Activated CD4-positive, alpha-beta T cell treated with anti-CD3 and anti-CD28 coated beads, Interleukin-2, amount 50 U/mL, for 48 hours (primary cell): ENCODE data around the gene SEPHS1.
A peak's percentile ranks its signal among the peaks of the same experiment; 100 is the strongest.
"Not testable (repeated sequence)": the region's sequence is repeated elsewhere in the genome, so short reads cannot be mapped to it uniquely, and the experiment has no call there.

Experiments used
- DNase-seq, 2 experiments: peaks; one replicate each; pipeline ENCODE4 v3.0.0-alpha.2; 2020

SEPHS1 gene

DNA sequence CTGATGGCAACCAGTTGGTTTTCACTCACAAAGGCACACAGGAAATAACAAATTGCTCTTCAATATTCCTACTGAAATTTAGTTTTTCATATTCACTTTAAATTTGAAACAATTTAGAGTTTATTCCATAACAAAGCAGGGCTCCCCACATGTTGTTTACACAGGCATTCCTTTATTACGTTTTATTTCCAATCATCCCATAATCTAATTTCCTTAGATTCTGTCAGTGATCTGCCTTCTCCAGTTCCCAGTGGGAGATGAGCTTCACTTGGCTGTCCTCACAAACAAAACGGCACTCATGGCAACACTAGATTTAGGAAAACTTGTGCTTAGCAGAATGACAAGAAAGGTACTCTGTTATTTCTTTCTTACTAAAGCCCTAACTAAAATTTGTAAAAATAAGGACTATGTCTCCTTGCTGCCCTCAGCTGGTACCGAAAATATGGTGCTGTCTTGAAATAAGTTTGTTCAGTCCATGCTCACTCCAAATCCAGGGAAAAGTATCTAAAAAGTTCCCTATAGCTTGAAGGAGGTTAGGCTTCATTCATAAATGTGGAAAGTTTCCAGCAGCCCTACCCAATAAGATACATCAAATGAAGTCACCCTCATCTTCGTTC lies 71.2 kb downstream of the SEPHS1 start:
- DNase-seq: no peak

DNA sequence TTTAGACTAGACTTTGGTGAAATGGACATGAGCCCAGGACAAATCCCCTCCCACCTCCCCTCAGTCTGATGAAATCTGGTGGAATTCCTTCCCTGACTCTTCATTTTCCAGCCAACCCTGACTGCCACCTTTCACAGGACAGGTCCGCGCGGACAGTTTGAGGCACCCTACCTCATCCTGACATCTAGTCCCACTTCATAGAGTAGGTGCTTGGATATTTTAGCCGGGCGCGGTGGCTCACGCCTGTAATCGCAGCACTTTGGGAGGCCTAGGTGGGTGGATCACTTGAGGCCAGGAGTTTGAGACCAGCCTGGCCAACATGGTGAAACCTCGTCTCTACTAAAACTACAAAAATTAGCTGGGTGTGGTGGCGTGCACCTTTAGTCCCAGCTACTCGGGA lies 71.9 kb downstream of the SEPHS1 start:
- not testable (repeated sequence) for DNase-seq

DNA sequence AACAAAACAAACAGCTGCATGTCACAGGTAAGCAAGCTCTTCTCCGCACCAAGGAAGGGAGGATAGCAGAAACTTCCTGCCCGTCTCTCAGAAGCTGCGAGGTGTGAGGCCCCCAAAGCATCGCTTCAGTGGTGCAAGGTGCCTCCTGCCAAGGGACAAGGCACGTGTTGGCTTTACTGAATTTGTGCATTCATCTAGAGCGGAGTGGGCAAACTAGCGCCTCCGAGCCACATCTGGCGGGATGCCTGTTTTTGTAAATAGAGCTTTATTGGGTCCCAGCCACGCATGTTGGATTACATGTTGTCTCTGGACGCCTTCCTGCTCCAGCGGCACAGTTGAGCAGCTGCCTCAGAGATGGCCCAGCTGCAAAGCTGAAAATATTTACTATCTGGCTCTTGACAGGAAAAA lies 75.9 kb downstream of the SEPHS1 start:
- no peak for DNase-seq

DNA sequence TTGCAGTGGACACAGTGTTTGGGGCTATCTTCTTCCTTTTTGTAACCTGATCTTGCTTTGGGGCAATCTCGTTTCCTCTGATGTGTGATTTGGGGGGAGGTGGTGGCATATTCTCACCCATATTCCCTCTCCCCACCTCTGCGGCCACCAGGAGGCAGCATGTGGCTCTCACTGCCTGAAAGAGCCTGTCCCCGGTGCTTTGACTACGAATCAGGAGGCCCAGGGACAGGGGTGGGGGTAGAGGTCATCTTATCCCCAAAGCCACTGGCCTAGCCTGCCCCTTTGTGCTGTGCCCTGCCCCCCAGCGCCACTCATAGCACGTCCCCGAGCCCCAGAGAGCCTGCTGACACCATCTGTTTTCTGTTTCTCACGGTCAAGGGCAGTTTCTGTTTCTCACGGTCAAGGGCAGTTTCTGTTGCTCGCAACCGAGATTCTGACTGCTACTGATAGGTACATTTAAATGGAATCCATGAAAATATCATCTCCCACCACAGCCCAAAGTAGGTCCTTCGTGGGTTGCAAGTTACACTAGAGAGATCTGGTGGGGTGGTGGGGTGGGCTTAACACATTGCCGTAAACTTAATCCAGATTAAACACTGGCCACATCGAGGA lies 76.4 kb downstream of the SEPHS1 start:
- peak; percentile 60 to 65 for DNase-seq

DNA sequence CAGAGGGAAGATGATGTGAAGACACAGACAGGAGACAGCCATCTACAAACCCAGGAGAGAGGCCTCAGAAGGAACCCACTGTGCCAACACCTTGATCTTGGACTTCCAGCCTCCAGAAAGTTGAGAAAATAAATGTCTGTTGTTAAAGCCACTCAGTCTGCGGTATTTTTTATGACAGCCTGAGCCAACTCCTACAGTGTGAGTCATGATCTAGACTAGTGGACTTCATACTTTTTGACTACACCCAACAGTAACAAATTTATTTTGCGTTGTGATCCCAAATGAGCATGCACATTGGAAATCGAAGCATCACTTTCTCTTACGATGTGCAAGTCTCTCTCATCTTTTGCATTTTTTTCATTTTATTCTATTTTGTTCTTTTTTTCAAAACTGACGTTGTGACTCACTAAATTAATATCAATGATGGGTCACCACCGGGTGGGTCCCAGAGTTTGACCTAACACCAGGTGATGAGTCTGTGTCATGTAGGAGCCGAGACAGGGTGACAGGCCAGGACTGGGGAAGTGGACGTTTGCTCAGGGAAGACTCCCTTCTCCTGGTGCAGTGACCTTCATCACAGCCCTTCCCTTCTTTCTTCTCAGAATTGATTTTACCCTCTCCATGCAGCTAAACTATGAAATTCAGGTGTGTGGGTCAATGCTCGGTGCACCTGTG lies 77.1 kb downstream of the SEPHS1 start:
- DNase-seq: no peak

DNA sequence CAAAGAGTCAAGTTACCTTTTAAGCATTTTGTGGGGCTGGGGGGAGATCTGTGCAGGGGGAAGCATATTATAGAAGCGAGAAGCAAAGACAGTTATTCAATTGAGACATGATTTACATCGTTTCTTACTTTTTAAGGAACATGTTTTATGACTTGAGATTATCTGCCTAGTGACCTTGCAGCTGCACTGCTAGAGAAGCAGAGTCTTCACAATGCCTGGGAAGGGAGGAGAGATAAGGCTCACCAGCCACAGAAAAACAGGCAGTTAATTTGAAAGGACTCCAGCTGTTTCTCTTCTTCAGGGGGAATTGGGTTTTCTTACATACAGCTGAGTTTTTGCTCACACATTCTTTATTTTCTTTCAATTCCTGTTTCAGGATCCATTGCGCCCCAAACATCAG lies 79.3 kb downstream of the SEPHS1 start:
- no peak for DNase-seq

DNA sequence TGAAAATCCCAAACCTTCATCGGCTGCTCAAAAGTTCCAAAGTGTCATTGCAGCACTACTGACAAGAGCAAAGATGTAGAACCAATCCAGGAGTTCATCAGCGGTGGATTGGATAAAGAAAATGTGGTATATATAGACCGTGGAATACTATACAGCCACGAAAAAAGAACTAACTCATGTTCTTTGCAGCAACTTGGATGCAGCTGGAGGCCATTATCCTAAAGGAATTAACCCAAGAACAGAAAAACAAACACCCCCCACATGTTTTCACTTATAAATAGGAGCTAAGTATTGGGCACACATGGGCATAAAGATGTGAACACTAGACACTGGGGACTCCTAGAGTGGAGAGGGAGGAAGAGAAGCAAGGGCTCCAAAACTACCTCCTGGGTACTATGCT lies 79.8 kb downstream of the SEPHS1 start:
- no peak for DNase-seq
